ENCODE results near the gene UBASH3A.

Gene UBASH3A, protein sequence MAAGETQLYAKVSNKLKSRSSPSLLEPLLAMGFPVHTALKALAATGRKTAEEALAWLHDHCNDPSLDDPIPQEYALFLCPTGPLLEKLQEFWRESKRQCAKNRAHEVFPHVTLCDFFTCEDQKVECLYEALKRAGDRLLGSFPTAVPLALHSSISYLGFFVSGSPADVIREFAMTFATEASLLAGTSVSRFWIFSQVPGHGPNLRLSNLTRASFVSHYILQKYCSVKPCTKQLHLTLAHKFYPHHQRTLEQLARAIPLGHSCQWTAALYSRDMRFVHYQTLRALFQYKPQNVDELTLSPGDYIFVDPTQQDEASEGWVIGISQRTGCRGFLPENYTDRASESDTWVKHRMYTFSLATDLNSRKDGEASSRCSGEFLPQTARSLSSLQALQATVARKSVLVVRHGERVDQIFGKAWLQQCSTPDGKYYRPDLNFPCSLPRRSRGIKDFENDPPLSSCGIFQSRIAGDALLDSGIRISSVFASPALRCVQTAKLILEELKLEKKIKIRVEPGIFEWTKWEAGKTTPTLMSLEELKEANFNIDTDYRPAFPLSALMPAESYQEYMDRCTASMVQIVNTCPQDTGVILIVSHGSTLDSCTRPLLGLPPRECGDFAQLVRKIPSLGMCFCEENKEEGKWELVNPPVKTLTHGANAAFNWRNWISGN

GRCh38 chr21:42403611-42404231, at the start of gene UBASH3A:
TSS of gene UBASH3A (plus strand) at chr21:42403902. CDS start at chr21:42403946, 44 bp downstream.
- peak; percentile 32 for DNase-seq

DNA sequence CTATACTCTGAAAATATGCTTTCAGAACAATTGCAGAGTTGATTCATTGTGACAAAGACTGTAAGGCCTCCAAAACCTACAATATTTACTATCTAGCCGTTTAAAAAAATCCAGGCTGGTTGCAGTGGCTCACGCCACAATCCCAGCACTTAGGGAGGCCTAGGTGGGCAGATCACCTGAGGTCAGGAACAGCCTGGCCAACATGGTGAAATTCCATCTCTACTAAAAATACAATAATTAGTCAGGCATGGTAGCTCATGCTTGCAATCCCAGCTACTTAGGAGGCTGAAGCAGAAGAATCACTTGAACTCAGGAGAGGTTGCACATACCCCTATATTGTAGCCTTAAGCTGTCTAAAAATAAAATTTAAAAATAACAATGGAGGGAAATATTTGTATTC, 47.7 kb upstream of the UBASH3A start:
- DNase-seq: no peak

- no peak for DNase-seq
Measured at GRCh38 chr21:42356650-42357049, 47.1 kb upstream of the UBASH3A start.

DNA sequence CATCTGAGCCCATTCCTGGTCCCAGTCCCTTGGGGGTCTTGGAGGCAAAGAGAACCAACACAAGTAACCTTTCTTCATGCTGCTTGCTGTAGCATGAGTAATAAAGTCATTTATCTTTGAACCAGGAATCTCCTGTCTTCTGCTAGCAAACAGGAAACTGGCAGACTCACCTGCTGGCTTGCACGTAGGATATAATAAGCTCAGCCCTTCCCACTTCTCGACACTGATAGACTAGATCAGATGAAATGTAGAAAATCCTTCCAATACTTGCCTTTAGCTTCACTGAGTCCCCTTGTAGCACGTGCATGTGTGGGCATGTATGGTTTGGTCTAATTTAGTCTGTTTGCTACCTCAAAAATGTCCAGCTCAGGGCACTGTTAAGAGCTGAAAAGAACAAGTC, 46.4 kb upstream of the UBASH3A start:
- no peak for DNase-seq

- no peak for DNase-seq
Measured at GRCh38 chr21:42358261-42358660, 45.4 kb upstream of the UBASH3A start.

GRCh38 chr21:42358937-42359336, 44.8 kb upstream of the UBASH3A start:
- DNase-seq: no peak

DNA sequence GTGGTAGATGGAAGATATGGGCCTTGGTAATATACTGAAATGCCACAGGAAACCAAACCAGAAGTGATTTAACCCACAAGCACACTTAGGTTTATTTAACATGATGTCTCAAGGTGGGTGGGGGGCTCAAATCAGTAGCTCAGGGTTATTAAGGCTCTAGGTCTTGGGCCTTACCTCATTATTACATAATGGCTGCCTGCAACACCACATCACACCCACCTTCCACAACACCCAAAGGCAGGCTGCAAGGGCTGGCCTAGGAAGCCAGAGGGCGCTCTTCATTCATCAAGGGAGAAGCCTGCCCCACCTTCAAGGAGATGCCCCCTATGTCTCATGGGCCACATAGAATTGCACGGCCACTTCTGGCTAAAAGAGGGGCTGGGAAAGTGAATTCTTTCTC, 43.4 kb upstream of the UBASH3A start:
- DNase-seq: no peak

DNA sequence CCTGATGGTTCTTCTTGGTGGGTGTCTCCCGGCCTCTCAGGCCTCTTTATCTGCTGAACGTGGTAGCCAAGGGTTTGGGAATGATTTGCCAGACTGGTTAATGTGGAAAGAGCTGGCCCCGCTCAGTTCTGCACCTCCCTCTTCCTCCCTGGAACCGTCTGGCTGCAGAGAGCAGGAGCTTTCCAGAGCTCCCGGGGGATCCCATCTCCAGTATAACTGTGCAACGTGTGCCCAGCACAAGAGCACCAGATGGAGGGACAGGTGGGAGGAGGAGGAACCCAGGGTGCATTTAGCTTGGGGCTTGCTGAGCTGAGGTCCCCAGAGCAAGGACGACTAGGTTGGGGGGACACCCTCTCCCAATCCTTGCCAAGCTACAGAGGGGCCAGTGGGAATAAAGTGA, 42.4 kb upstream of the UBASH3A start:
- DNase-seq: no peak

GRCh38 chr21:42362198-42362597, 41.5 kb upstream of the UBASH3A start:
- no peak for DNase-seq

DNA sequence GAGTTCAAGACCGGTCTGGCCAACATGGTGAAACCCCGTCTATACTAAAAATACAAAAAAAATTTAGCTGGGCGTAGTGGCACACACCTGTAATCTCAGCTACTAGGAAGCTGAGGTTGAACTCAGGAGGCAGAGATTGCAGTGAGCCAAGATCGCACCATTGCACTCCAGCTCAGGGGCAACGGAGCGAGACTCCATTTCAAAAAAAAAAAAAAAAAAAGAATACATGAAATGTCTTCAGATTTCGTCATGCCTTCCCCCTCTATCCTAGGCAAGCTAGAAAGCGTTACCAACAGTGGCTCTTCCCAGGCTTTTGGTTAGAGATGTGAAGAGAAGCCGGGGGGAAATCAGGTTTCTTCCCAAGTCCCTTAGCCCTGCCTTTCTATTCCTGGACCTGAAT, 41.0 kb upstream of the UBASH3A start:
- DNase-seq: no peak

GRCh38 chr21:42363312-42363711, 40.4 kb upstream of the UBASH3A start:
- no peak for DNase-seq

- no peak for DNase-seq
Measured at GRCh38 chr21:42364304-42364865, 39.3 kb upstream of the UBASH3A start.

GRCh38 chr21:42365770-42366169, 37.9 kb upstream of the UBASH3A start:
- DNase-seq: no peak

- DNase-seq: no peak
Measured at GRCh38 chr21:42366292-42367010, 37.3 kb upstream of the UBASH3A start, which contains the start of gene TFF1. TSS of gene TFF1 (minus strand) at chr21:42366535. CDS start at chr21:42366495, 40 bp downstream.

DNA sequence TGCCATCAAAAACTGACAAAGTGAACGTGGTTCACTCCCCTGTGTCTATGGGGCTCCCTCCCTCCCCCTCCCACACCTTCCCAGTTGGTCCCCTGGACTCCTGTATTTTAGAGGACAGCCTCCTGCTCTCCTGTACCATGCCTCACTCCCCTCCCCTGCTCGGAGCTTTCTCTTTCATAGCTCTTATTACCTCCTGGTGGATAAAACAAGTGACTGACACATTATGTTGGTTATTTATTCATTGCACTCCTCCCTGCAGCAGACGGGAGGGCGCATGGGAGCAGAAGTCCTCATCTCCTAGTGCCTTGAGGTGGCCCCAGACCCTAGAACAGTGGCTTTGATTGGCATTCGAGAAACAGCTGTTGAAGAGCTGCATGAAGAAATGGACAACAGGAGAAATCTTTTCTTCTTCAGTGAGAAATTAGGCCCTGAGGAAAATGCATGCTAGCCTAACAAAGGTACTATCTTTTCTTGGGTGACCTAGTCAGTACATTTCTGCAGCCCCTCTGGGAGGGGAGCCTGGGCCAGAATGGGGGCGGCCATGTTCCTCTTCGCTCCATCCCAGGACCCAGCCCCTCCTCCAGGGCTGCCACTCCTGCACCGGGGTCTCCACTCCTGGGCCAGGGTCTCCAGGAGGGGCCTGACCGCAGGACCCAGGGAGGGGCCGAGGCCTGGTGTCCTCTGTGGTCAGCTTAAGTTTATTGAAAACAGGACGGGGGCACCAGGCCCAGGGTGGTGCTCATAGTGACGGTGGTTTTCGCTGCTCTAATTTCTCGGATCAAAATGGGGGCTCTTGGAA, 36.1 kb upstream of the UBASH3A start:
- DNase-seq: no peak

- DNase-seq: no peak
Measured at GRCh38 chr21:42369821-42370220, 33.9 kb upstream of the UBASH3A start.

DNA sequence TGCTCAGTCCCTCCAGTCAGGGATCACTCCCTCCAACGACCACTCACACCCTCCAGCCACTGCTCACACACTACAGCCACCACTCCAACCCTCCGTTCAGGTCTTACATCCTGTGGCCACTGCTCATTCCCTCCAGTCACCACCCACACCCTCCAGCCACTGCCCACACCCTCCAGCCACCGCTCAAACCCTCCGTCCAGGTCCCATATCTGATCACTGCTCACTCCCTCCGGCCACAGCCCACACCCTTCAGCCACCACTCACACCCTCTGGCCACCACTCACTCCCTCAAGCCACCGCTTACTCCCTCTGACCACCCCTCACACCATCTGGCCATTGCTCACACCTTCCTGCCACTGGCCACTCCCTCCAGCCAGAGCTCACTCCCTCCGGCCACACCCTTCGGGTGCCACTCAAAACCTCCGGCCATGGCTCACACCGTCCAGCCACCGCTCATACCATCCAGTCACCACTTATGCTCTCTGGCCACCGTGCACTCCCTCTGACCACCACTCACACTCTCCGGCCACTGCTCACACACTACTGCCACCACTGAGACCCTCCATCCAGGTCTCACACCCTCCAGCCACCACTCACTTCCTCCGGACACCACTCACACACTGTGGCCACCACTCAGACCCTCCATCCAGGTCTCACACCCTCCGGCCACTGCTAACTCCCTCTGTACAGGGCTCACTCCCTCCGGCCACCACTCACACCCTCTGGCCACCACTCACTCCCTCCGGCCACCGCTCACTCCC, 32.6 kb upstream of the UBASH3A start:
- DNase-seq: no peak

GRCh38 chr21:42373196-42373907, 30.4 kb upstream of the UBASH3A start:
- no peak for DNase-seq

DNA sequence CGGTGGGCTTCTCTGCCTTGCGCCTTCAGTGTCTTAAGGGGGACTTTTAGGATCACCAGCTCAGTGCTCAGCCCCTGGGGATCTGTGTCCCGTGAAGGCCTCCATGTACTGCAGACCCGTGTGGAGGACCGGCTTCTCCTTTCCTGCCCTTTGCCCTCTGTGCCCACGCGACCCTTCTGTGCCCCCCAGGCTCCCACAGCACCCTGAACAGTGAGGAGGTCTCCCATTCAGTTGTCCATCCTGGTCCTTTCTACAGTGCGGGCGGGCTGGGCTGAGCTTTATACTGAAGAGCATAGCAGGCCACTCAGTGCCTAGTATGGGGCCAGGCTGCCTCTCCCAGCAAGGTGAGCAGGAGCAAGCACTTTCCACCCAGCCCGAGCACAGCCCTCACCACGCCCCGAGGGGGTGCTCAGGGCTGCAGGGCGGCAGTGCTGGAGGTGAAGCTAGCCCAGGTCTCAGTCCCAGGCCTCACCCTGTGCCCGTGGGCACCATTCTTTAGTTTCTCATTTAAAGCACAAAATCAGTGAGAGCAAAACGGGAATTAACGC, 29.7 kb upstream of the UBASH3A start:
- no peak for DNase-seq

DNA sequence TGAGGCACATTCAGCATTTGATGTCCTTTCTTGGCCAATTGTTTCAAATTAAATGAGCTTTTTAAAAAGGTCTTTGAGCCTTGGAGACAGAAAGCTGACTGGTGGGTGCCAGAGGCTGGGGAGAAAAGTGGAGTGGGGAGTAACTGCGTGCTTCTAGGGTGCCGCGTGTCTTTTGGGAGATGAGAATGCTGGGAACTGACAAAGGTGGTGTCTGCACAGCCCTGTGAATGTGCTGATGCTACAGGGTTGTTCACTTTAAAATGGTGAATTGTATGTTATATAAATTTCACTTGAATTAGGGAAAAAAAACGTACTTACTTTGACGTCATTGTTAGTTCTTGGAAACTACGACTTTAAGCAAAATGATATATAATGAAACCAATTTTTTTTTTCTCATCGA, 29.2 kb upstream of the UBASH3A start:
- DNase-seq: no peak

All from activated naive CD4-positive, alpha-beta T cell treated with anti-CD3 and anti-CD28 coated beads, Interleukin-2, amount 50 U/mL, for 16 hours (primary cell).